H1 (cell line): ENCODE data around the gene PBLD. TPM values are rescaled to one million over a fixed set of nuclear protein-coding genes. Genes with fewer than 3 reads are reported as not detected.
"Not testable (repeated sequence)": the region's sequence is repeated elsewhere in the genome, so short reads cannot be mapped to it uniquely, and the experiment has no call there.

ENCODE experiments used
- CTCF ChIA-PET: fragments of 300-600 bp; sonication (Branson Sonifier 250); formaldehyde crosslinking; loops from one replicate; lab custom pipeline; 2021; ENCODE audit not compliant: partially characterized antibody; lab: Charles Lee
- POLR2A ChIA-PET: fragments of 300-600 bp; sonication (Branson Sonifier 250); formaldehyde crosslinking; loops from one replicate; lab custom pipeline; 2021; ENCODE audit warnings: inconsistent platforms; ENCODE audit not compliant: partially characterized antibody; lab: Charles Lee
- DNase-seq, 2 experiments: peaks; one replicate each; pipeline versions ENCODE4 v3.0.0 to v3.0.0-alpha.2; 2010 to 2022; ENCODE audit warnings: low spot score in 2 of 2, low read depth in 1 of 2, mixed read lengths in 1 of 2
- FAIRE-seq: peaks from 2 replicates; lab custom pipeline; 2011; peaks lifted over from hg19 to GRCh38; lab: Jason Lieb, UNC
- H2AFZ ChIP-seq: 2 replicates; pipeline ENCODE4 v1.8.1; 2012; ENCODE audit warnings: low read length, inconsistent platforms
- H2AK5ac ChIP-seq: 2 replicates; pipeline ENCODE4 v1.6.1; 2013; ENCODE audit warnings: low read depth, low read length
- H2BK120ac ChIP-seq: replicated peaks from 2 replicates; pipeline ENCODE3; 2013; ENCODE audit warnings: low read depth, low read length, inconsistent platforms
- H2BK12ac ChIP-seq: 2 replicates; pipeline ENCODE4 v1.6.1; 2013; ENCODE audit warnings: low read depth, low read length
- H2BK15ac ChIP-seq: 2 replicates; pipeline ENCODE4 v1.6.1; 2013; ENCODE audit warnings: low read length
- H2BK20ac ChIP-seq: 2 replicates; pipeline ENCODE4 v1.6.1; 2013; ENCODE audit warnings: low read length
- H2BK5ac ChIP-seq: 2 replicates; pipeline ENCODE4 v1.6.1; 2013; ENCODE audit warnings: low read depth, low read length
- H3K14ac ChIP-seq: 2 replicates; pipeline ENCODE4 v1.6.1; 2013; ENCODE audit warnings: inconsistent platforms; ENCODE audit not compliant: insufficient read length
- H3K18ac ChIP-seq: 2 replicates; pipeline ENCODE4 v1.6.1; 2013; ENCODE audit warnings: low read length; ENCODE audit errors: extremely low read depth
- H3K23ac ChIP-seq: 2 replicates; pipeline ENCODE4 v1.6.1; 2013; ENCODE audit warnings: inconsistent platforms; ENCODE audit not compliant: insufficient read length
- H3K23me2 ChIP-seq: 2 replicates; pipeline ENCODE4 v1.6.1; 2013; ENCODE audit warnings: low read depth, low read length
- H3K27ac ChIP-seq: 2 replicates; pipeline ENCODE4 v1.6.1; 2011; ENCODE audit warnings: low read depth, low read length, inconsistent platforms
- H3K27me3 ChIP-seq, 4 experiments: replicated peaks in 1 of 4; 1 replicate in 1 of 4; 2 replicates in 3 of 4; pipeline versions ENCODE4 v1.6.1 to v1.8.1; 2011 to 2013; ENCODE audit warnings: low read length in 3 of 4, mild to moderate bottlenecking in 3 of 4, inconsistent platforms in 2 of 4, mixed read lengths in 2 of 4, moderate library complexity in 1 of 4; ENCODE audit not compliant: control insufficient read depth in 3 of 4, insufficient read depth in 3 of 4; ENCODE audit errors: extremely low read depth in 1 of 4
- H3K36me3 ChIP-seq, 4 experiments: 2 replicates each; pipeline versions ENCODE4 v1.6.1 to v1.8.1; 2011 to 2013; ENCODE audit warnings: mild to moderate bottlenecking in 4 of 4, low read length in 3 of 4, moderate library complexity in 2 of 4, control low read depth in 1 of 4, inconsistent platforms in 1 of 4; ENCODE audit not compliant: insufficient read depth in 4 of 4, control insufficient read depth in 2 of 4
- H3K4ac ChIP-seq: replicated peaks from 2 replicates; pipeline ENCODE3; 2013; ENCODE audit warnings: low read length, low read depth, mixed read lengths, inconsistent platforms; ENCODE audit not compliant: insufficient read length
- H3K4me1 ChIP-seq, 4 experiments: replicated peaks in 1 of 4; 1 replicate in 1 of 4; 2 replicates in 3 of 4; pipeline versions ENCODE4 v1.6.1 to v1.8.1; 2011 to 2013; ENCODE audit warnings: low read length in 3 of 4, inconsistent platforms in 2 of 4, mixed read lengths in 1 of 4; ENCODE audit not compliant: insufficient read depth in 4 of 4, control insufficient read depth in 3 of 4
- H3K4me2 ChIP-seq, 2 experiments: 2 replicates each; pipeline versions ENCODE4 v1.6.1 to v1.8.1; 2011 to 2013; ENCODE audit warnings: low read depth in 2 of 2, low read length in 2 of 2, control low read depth in 1 of 2, inconsistent platforms in 1 of 2, mild to moderate bottlenecking in 1 of 2; ENCODE audit not compliant: insufficient read depth in 1 of 2
- H3K4me3 ChIP-seq, 4 experiments: fragments of 200-600, 300-600 bp in 1 of 4; sonication (generic), shearing (Covaris generic), sonication (Bioruptor Twin) in 1 of 4; 2 replicates each; pipeline versions ENCODE4 v1.5.1 to v1.8.1; 2011 to 2016; ENCODE audit warnings: low read length in 4 of 4, low read depth in 3 of 4, control low read depth in 2 of 4, inconsistent platforms in 2 of 4, mild to moderate bottlenecking in 2 of 4, mixed read lengths in 1 of 4, moderate library complexity in 1 of 4; ENCODE audit not compliant: insufficient read depth in 2 of 4; ENCODE audit errors: extremely low read depth in 1 of 4
- H3K56ac ChIP-seq: replicated peaks from 2 replicates; pipeline ENCODE3; 2013; ENCODE audit warnings: low read depth, mild to moderate bottlenecking, mixed read lengths, low read length, inconsistent platforms; ENCODE audit not compliant: insufficient read length
- H3K79me1 ChIP-seq: 2 replicates; pipeline ENCODE4 v1.6.1; 2013; ENCODE audit warnings: low read depth, low read length, control low read depth
- H3K79me2 ChIP-seq, 2 experiments: 2 replicates each; pipeline versions ENCODE4 v1.6.1 to v1.8.1; 2012 to 2013; ENCODE audit warnings: low read length in 2 of 2, mild to moderate bottlenecking in 2 of 2, inconsistent platforms in 1 of 2; ENCODE audit not compliant: insufficient read depth in 2 of 2, control insufficient read depth in 1 of 2
- H3K9ac ChIP-seq, 4 experiments: replicated peaks in 1 of 4; 1 replicate in 1 of 4; 2 replicates in 3 of 4; pipeline versions ENCODE4 v1.6.1 to v1.8.1; 2011 to 2013; ENCODE audit warnings: low read depth in 3 of 4, low read length in 3 of 4, control low read depth in 2 of 4, mild to moderate bottlenecking in 2 of 4, moderate library complexity in 2 of 4, inconsistent platforms in 1 of 4; ENCODE audit errors: extremely low read depth in 1 of 4
- H3K9me3 ChIP-seq, 2 experiments: 2 replicates each; pipeline versions ENCODE4 v1.6.1 to v1.8.1; 2012 to 2013; ENCODE audit warnings: mild to moderate bottlenecking in 2 of 2, moderate library complexity in 2 of 2, control low read depth in 1 of 2, inconsistent platforms in 1 of 2, low read depth in 1 of 2, low read length in 1 of 2, mixed read lengths in 1 of 2; ENCODE audit not compliant: insufficient read depth in 2 of 2
- H4K20me1 ChIP-seq, 2 experiments: replicated peaks in 1 of 2; 2 replicates each; pipeline versions ENCODE3 to v1.8.1; 2011 to 2013; ENCODE audit warnings: inconsistent platforms in 2 of 2, low read length in 2 of 2, mild to moderate bottlenecking in 1 of 2; ENCODE audit not compliant: insufficient read depth in 2 of 2, control insufficient read depth in 1 of 2
- H4K5ac ChIP-seq: 2 replicates; pipeline ENCODE4 v1.6.1; 2013; ENCODE audit warnings: low read length, low read depth, mixed read lengths, inconsistent platforms; ENCODE audit not compliant: insufficient read length
- H4K8ac ChIP-seq: 2 replicates; pipeline ENCODE4 v1.8.0; 2013; ENCODE audit warnings: mild to moderate bottlenecking, moderate library complexity, low read length, inconsistent platforms; ENCODE audit not compliant: insufficient read depth; ENCODE audit errors: extremely low read depth
- H4K91ac ChIP-seq: replicated peaks from 2 replicates; pipeline ENCODE3; 2013; ENCODE audit warnings: low read length, mixed read lengths, inconsistent platforms; ENCODE audit not compliant: insufficient read length
- WGBS, 2 experiments: shearing (Covaris generic) in 1 of 2; methylation state at CpG; one replicate each; pipeline versions ENCODE4 v1.1.6 to v1.1.7; 2013 to 2015; ENCODE audit warnings: low lambda C conversion rate in 2 of 2, mixed read lengths in 2 of 2, inconsistent platforms in 1 of 2, low coverage in 1 of 2, missing lambda C conversion rate in 1 of 2; ENCODE audit not compliant: insufficient replicate concordance in 2 of 2, insufficient coverage in 1 of 2, insufficient read length in 1 of 2; ENCODE audit errors: extremely low coverage in 1 of 2, missing lambda C conversion rate in 1 of 2; 5-methylcytosine and 5-hydroxymethylcytosine counted together
- polyA plus RNA-seq, 7 experiments: library from polyadenylated mRNA; depleted of rRNA in 3 of 7; stranded (reverse) in 5 of 7; unstranded in 2 of 7; fragments of >200 nt in 5 of 7; fragments of 200-250 nt in 2 of 7; gene quantifications; 1 replicate in 5 of 7; 2 replicates in 1 of 7; 4 replicates in 1 of 7; pipeline versions ENCODE4 v1.2.1 to v1.2.3, GENCODE V29; 2011 to 2013; ENCODE audit warnings: missing spikeins in 2 of 7, mixed read lengths in 2 of 7
- total RNA-seq: library from RNA; stranded (reverse); fragmentation: NEBNext Ultra II Directional; extraction: Animal tissue kit (Norgen Biotek cat#: 25700); gene quantifications from 2 replicates; pipeline ENCODE4 v1.2.1, GENCODE V29; 2021

PBLD gene
- total and polyA plus RNA-seq, 2 of the 8 experiments (the other 6 are each of a cell fraction or from before 2014, with no cell fraction given), result 0.56 to 2.0 TPM

DNA sequence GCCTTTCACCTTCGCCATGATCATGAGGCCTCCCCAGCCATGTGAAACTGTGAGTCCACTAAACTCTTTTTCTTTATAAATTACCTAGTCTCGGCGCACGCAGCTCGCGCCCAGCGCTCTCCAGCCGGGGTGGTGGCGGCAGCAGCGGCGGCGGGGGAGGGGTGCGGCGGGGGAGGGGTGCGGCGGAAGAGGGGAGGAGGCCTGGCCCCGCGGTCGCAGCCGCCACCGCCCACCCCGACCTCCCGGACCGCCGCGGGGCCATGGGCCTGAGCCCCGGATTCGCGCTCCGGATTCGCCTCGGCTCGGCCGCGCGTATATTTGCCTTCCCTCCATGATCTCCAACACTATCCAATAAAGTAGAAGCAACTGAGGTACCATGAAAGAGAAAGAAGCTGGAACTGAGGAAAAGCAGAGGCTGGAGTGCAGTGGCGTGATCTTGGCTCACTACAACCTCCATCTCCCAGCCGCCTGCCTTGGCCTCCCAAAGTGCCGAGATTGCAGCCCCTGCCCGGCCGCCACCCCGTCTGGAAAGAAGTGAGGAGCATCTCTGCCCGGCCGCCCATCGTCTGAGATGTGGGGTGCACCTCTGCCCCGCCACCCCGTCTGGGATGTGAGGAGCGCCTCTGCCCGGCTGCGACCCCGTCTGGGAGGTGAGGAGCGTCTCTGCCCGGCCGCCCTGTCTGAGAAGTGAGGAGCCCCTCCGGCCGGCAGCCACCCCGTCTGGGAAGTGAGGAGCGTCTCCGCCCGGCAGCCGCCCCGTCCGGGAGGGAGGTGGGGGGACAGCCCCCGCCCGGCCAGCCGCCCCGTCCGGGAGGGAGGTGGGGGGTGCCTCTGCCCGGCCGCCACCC lies 53.6 kb downstream of the PBLD start:
- H2BK15ac ChIP-seq, H2BK12ac ChIP-seq, H4K20me1 ChIP-seq, H2BK120ac ChIP-seq, H4K8ac ChIP-seq, H3K4me2 ChIP-seq, H3K56ac ChIP-seq, H3K4me1 ChIP-seq, H2AFZ ChIP-seq, H3K27ac ChIP-seq, H3K79me2 ChIP-seq, H3K27me3 ChIP-seq, H3K18ac ChIP-seq, H3K79me1 ChIP-seq, H3K14ac ChIP-seq, H2AK5ac ChIP-seq, H3K4me3 ChIP-seq, H3K23me2 ChIP-seq, H3K4ac ChIP-seq, H3K9ac ChIP-seq, H4K91ac ChIP-seq, H2BK5ac ChIP-seq, H3K36me3 ChIP-seq, FAIRE-seq, POLR2A ChIA-PET, H2BK20ac ChIP-seq, H4K5ac ChIP-seq, H3K23ac ChIP-seq: not testable (repeated sequence)
- peaks cover 14 to 25% of the 10 kb centered on the region in 2 experiments; a peak in 3 of 4 replicates for H3K9me3 ChIP-seq
- 93% methylated on average over 19 of the region's 70 CpGs; no CpG with 5 or more reads in 1 of the 2 experiments for WGBS, 2 experiments
- peak in 1 of 2 experiments; percentile 54 for DNase-seq
- CTCF ChIA-PET, result interaction anchor here (1.3 kb wide), 1 partner anchor 44 kb away, joined by 3 read pairs; no protein-coding TSS in a partner anchor
